Mucosa of rectum (tissue), 2 donors: ENCODE measurements around the gene CLMP.
"Not testable (repeated sequence)": the region's sequence is repeated elsewhere in the genome, so short reads cannot be mapped to it uniquely, and the experiment has no call there.

ENCODE experiments used
- H3K27ac ChIP-seq, 2 donors: one replicate each; pipeline ENCODE4 v1.7.0; 2013; ENCODE audit warnings: inconsistent platforms in 2 of 2, low read depth in 2 of 2, low read length in 2 of 2
- H3K27me3 ChIP-seq, 2 donors: one replicate each; pipeline ENCODE4 v1.7.0; 2013; ENCODE audit warnings: low read length in 2 of 2; ENCODE audit not compliant: control insufficient read depth in 2 of 2, insufficient read depth in 2 of 2
- H3K36me3 ChIP-seq, 2 donors: one replicate each; pipeline ENCODE4 v1.7.0; 2013; ENCODE audit warnings: low read length in 2 of 2; ENCODE audit not compliant: control insufficient read depth in 2 of 2, insufficient read depth in 2 of 2
- H3K4me1 ChIP-seq, 2 donors: one replicate each; pipeline ENCODE4 v1.7.0; 2013; ENCODE audit warnings: low read length in 2 of 2, mild to moderate bottlenecking in 1 of 2; ENCODE audit not compliant: control insufficient read depth in 2 of 2, insufficient read depth in 2 of 2
- H3K4me3 ChIP-seq, 2 donors: one replicate each; pipeline ENCODE4 v1.7.0; 2013; ENCODE audit warnings: low read length in 2 of 2
- H3K9ac ChIP-seq, 2 donors: one replicate each; pipeline ENCODE4 v1.7.0; 2013; ENCODE audit warnings: low read length in 2 of 2, low read depth in 1 of 2, mild to moderate bottlenecking in 1 of 2
- H3K9me3 ChIP-seq, 2 donors: one replicate each; pipeline ENCODE4 v1.7.0; 2013; ENCODE audit warnings: low read length in 2 of 2; ENCODE audit not compliant: control insufficient read depth in 2 of 2
- donor health status: healthy.
- donor health status: Normal muscosa, but diverticular disease.

CLMP gene

DNA sequence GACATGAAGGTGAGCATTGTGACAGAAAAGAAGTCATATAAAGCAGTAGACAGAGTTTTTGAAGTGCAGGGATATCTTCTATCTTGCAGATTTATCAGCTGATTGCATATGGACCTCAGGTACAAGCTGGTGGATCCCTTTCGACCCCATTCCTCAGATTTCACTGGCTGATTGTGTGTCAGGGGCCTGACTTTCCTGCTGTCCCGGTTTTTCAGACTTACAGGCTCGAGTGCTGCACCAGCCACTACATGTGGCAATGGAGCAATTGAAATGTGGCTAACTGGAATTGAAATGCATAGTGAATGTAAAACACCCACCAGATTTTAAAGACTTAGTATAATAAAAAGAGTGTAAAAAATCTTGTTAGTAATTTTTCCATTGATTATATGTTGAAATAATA is 50.3 kb downstream of the CLMP start:
- Histone ChIP-seq H3K36me3 (no peaks in the 10 kb centered on the region), H3K9me3 (no peaks in the 10 kb centered on the region), H3K4me3 (no peak overlapping the region), H3K27me3 (no peaks in the 10 kb centered on the region), H3K27ac (no peak overlapping the region), H3K9ac (no peak overlapping the region), H3K4me1 (no peaks in the 10 kb centered on the region)

DNA sequence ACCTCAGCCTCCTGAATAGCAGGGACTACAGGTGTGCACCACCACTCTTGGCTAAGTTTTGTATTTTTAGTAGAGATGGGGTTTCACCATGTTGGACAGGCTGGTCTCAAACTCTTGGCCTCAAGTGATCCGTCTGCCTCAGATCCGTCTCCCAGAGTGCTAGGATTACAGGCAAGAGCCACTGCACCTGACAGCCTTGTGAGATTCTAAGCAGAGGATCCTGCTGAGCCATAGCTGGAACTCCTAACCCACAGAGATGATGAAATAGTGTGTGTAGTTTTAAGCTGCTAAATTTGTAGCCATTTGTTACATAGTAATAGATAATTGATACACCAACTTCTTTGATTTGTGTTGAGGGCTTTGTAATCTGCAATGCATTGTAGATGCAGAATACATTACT is 51.1 kb downstream of the CLMP start:
- no peaks in the 10 kb centered on the region for H3K9me3 ChIP-seq
- H3K9ac ChIP-seq = no peak overlapping the region
- H3K4me3 ChIP-seq = no peak overlapping the region
- H3K27me3 ChIP-seq = no peaks in the 10 kb centered on the region
- no peak overlapping the region for H3K27ac ChIP-seq
- H3K36me3 ChIP-seq = no peaks in the 10 kb centered on the region
- no peaks in the 10 kb centered on the region for H3K4me1 ChIP-seq

DNA sequence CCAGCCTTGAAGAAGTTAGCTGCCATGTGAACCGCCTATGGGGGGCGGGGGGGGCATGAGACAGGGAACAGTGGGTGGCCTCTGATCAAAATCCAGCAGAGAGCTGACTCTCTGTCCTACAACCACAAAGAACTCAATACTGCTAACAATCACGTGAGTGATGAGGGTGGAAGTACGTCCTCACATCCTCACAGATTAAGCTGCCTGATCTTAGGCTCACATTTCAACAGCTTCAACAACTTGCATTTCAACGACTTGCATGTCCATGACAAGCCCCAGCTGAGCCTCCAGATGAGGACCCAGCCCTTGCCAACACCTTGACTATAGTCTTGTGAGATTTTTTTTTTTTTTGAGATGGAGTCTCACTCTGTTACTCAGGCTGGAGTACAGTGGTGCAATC is 51.6 kb downstream of the CLMP start:
- Histone ChIP-seq H3K9ac (no peak overlapping the region), H3K4me1 (no peaks in the 10 kb centered on the region), H3K9me3 (no peaks in the 10 kb centered on the region), H3K4me3 (no peak overlapping the region), H3K27me3 (no peaks in the 10 kb centered on the region), H3K36me3 (no peaks in the 10 kb centered on the region), H3K27ac (no peak overlapping the region)

DNA sequence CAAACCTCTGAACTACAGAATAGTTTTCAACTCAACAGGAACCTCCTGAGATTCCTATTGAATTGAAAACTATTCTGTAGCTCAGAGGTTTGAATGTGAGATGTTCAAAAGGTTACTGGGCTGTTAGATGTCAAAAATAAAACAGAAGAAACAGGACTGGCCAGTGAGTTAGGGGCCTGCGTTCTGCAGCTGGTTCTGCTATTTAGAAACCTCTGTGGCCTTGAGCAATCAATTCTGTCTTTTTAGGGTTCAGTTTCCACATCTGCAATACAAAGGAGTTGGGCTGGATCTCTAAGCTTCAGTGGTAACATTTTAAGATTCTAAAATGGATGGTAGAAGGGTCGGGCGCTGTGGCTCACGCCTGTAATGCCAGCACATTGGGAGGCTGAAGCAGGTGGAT is 55.8 kb downstream of the CLMP start:
- Histone ChIP-seq H3K4me1 (no peaks in the 10 kb centered on the region), H3K4me3 (no peak overlapping the region), H3K27me3 (no peaks in the 10 kb centered on the region), H3K27ac (no peak overlapping the region), H3K9ac (no peak overlapping the region), H3K9me3 (no peaks in the 10 kb centered on the region), H3K36me3 (no peaks in the 10 kb centered on the region)

DNA sequence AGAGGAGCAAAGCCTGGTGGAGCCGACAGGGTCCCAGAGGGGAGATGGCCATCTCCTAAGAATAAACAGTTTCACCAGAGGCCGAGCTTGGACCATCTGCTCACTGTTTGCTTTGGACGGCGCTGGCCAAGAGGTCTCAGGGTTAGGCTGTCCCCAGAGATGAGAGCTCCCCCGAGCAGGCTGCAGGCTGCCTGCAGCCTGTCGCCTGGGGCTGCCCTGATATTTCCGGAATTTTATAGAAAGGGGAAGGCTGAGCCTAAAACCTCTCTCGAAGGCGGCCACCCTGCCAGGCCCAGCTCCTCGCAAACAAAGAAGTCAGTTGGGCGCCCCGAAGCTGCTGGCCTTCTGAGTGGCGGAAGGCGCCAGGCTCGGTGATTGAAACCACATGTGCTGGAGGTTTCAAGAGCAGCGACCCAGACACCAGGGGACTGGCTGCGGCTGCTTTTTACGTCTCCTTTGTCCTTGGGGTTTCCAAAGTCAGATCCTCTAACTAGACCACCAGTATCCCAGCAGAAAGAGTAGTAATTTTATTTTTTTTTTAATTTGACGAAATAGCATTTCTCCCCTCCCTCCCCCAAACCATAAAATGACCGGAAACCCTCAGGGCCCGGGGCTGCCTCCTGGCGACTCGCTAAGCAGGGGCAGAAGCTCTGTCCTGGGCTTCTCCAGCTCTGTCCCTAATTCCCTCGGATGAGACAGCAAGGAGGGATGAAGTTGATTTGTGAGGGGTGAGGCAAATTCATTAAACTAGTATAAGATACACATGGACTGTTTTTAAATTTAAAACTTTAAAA is 57.4 kb downstream of the CLMP start:
- H3K4me3 ChIP-seq = no peak overlapping the region
- H3K27me3 ChIP-seq = no peaks in the 10 kb centered on the region
- no peaks in the 10 kb centered on the region for H3K36me3 ChIP-seq
- peak overlapping the region; percentile 16 to 48 for H3K27ac ChIP-seq
- H3K4me1 ChIP-seq = no peaks in the 10 kb centered on the region
- H3K9me3 ChIP-seq = no peaks in the 10 kb centered on the region
- H3K9ac ChIP-seq = no peak overlapping the region

DNA sequence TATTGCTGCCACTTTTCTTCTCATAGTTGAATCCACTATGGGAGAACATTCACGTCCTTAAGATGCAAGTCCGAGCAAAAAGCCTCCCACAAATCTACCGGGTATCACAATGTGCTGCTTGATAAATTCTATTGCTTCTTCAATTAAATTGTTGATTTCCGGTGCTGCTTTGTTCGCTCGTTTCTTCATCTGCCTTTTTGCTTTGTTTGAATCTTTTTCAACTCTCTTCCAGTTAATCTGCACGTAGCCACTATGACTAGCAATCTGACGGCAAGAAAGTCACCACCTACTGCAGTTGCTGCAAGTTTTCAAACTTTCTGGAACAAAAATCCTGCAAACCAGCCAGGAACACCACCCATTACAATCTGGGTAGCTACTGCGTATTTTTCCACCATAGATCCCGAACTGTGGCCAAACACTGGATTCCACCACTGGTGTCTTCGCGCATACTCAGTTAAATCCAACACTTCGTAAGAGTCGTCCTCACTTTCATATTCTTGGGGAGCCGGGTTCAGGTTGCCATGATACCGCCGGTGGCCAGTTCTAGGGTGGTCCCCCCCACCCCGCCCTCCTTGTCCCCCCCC is 59.1 kb downstream of the CLMP start:
- no peak overlapping the region for H3K9ac ChIP-seq
- no peak overlapping the region for H3K27ac ChIP-seq
- H3K27me3 ChIP-seq = no peaks in the 10 kb centered on the region
- H3K4me3 ChIP-seq = no peak overlapping the region
- H3K4me1 ChIP-seq = no peaks in the 10 kb centered on the region
- no peaks in the 10 kb centered on the region for H3K36me3 ChIP-seq
- no peaks in the 10 kb centered on the region for H3K9me3 ChIP-seq

DNA sequence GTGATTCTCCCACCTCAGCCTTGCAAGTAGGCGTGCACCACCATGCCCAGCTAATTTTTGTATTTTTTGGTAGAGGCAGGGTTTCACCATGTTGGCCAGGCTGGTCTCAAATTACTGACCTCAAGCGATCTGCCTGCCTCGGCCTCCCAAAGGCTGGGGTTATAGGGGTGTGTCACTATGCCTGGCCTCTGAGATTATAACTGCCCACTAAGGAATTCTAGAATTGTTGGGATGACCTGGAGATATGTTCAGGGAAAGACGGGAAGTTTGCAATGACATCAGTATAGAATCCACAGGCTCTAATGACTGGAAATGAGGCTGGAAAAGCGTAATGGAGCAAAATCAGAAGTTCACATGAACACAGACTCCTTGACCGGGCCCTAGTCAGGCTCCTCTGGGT is 62.2 kb downstream of the CLMP start:
- H3K9me3 ChIP-seq = no peaks in the 10 kb centered on the region
- H3K27me3 ChIP-seq = no peaks in the 10 kb centered on the region
- no peak overlapping the region for H3K4me3 ChIP-seq
- H3K4me1 ChIP-seq = no peaks in the 10 kb centered on the region
- H3K27ac ChIP-seq = no peak overlapping the region
- no peak overlapping the region for H3K9ac ChIP-seq
- H3K36me3 ChIP-seq = no peaks in the 10 kb centered on the region

DNA sequence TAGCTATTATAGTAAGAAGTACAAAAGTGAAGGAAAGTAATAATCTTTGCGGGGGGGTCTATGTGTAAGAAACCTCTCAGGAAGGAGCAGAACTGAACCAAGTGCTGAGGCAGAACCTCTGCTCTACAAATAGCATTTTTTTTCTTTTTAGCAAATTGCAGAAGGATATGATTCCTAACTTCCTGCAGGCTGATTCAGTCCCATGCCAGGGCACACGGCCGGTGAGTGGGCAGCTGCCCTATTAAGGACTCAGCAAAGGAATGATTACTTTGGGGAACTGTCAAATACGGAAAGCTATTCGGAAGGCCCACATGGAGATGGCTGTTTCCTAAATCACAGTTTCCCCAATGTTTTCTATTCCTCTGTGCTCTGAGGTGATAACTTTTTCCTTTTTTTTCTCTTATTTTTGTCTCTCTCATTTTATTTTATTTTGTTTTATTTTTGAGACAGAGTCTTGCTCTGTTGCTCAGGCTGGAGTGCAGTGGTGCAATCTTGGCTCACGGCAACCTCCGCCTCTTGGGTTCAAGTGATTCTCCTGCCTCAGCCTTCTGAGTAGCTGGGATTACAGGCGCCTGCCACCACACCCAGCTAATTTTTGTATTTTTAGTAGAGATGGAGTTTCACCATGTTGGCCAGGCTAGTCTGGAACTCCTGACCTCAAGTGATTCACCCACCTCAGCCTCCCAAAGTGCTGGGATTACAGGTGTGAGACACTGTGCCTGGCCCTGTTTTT is 62.8 kb downstream of the CLMP start:
- not testable (repeated sequence) for H3K36me3 ChIP-seq, H3K27ac ChIP-seq, H3K27me3 ChIP-seq, H3K9me3 ChIP-seq, H3K4me1 ChIP-seq, H3K4me3 ChIP-seq, H3K9ac ChIP-seq

DNA sequence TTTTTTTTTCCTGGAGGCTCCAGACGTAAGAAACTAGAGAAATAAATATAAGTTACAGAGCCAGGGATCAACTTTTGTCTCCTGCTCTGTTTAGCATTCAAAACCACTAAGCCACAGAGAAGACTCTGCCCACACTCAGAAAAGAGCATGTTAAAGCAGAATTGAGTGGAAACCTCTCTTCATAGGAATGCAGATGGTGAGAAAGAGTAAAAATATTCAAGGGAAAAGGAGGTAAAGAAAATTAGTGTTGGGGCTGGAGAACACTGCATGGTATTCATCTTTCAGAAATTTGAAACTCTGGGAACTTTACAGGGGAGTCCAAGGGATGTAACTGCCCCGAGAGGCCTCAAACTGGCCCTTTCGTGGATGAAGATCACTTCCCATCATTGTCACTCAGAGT is 65.1 kb downstream of the CLMP start:
- no peak overlapping the region for H3K4me3 ChIP-seq
- H3K27ac ChIP-seq = peak overlapping the region; percentile 5 to 24
- no peaks in the 10 kb centered on the region for H3K36me3 ChIP-seq
- no peaks in the 10 kb centered on the region for H3K9me3 ChIP-seq
- no peak overlapping the region for H3K9ac ChIP-seq
- H3K4me1 ChIP-seq = no peaks in the 10 kb centered on the region
- H3K27me3 ChIP-seq = no peaks in the 10 kb centered on the region

DNA sequence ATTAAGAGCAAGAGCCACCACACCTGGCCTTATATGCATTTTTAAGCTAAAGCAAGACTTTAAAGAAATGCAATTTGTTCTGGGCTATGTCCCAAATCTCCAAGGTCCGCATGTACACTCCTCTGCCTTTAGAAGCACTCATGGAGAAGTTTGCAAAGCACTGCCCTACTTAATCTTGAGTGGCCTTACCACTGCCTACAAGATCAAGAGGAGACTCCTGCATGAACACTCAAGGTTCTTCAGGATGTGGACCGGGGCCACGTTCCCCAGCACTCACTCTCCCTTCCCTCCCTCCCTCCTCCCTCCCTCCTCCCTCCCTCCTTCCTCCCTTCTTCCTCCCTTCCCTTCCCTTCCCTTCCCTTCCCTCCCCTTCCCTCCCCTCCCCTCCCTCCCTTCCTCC is 69.9 kb downstream of the CLMP start:
- H3K27ac ChIP-seq = no peak overlapping the region
- no peaks in the 10 kb centered on the region for H3K27me3 ChIP-seq
- H3K4me3 ChIP-seq = no peak overlapping the region
- no peak overlapping the region for H3K9ac ChIP-seq
- peaks cover 0 to 3% of the 10 kb centered on the region in 2 donors for H3K4me1 ChIP-seq
- no peaks in the 10 kb centered on the region for H3K36me3 ChIP-seq
- H3K9me3 ChIP-seq = no peaks in the 10 kb centered on the region
